Epithelial cell of esophagus (primary cell): ENCODE measurements around the gene RXRA.

Experiments used
- DNase-seq: peaks from one replicate; pipeline ENCODE4 v3.0.0; 2010; ENCODE audit warnings: low read depth
- H3K4me3 ChIP-seq: 2 replicates; pipeline ENCODE4 v1.5.1; 2011; ENCODE audit warnings: mild to moderate bottlenecking, low read length, control low read depth
- CTCF ChIP-seq: IDR thresholded peaks from 2 replicates; pipeline ENCODE4 v1.5.1; 2011; ENCODE audit warnings: low read depth, mild to moderate bottlenecking, low read length, control low read depth, inconsistent platforms; ENCODE audit not compliant: insufficient read depth; ENCODE audit errors: missing control alignments

Gene RXRA

GRCh38 chr9:134429481-134429880, 103.2 kb downstream of the RXRA start:
- no peak overlapping the region for H3K4me3 ChIP-seq
- DNase-seq: no peak
- TF ChIP-seq CTCF: no peak

- no peak for DNase-seq
- H3K4me3 ChIP-seq: no peak overlapping the region
- TF ChIP-seq CTCF: no peak
These were observed 104.8 kb downstream of the RXRA start for GRCh38 chr9:134431095-134431494.

DNA sequence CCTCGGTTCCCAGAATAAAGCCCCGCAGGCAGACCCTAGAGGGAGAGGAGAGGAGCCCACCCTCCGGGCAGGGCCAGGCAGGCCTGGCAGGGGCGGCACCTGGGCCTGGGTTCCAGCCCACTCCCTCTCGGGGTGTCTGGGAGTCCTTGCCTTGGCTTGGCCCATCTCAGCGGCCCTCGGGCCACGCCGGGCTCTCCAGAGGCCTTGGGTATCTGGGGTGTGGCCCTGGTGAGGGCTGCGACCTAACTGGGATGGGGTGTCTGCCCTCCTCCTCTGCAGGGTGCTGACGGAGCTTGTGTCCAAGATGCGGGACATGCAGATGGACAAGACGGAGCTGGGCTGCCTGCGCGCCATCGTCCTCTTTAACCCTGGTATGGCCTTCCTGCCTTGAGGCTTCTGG, 105.4 kb downstream of the RXRA start:
- TF ChIP-seq CTCF: no peak
- no peak for DNase-seq
- no peak overlapping the region for H3K4me3 ChIP-seq

- peak; percentile 9 for TF ChIP-seq CTCF
- H3K4me3 ChIP-seq: no peak overlapping the region
- peak; percentile 73 for DNase-seq
These were observed 106.2 kb downstream of the RXRA start for GRCh38 chr9:134432471-134432870.

GRCh38 chr9:134433101-134433500, 106.8 kb downstream of the RXRA start:
- no peak overlapping the region for H3K4me3 ChIP-seq
- DNase-seq: peak; percentile 68
- TF ChIP-seq CTCF: no peak

- no peak overlapping the region for H3K4me3 ChIP-seq
- DNase-seq: no peak
- no peak for TF ChIP-seq CTCF
These were observed 107.9 kb downstream of the RXRA start for GRCh38 chr9:134433909-134434882.
